IPS-18a (cell line): ENCODE data around the gene PIBF1.

ENCODE experiments used
- H3K27ac ChIP-seq: one replicate; pipeline ENCODE4 v1.5.1; 2013; ENCODE audit warnings: low read length
- H3K27me3 ChIP-seq: one replicate; pipeline ENCODE4 v1.6.1; 2013; ENCODE audit warnings: mild to moderate bottlenecking, low read length; ENCODE audit not compliant: control insufficient read depth, insufficient read depth
- H3K36me3 ChIP-seq: one replicate; pipeline ENCODE4 v1.6.1; 2013; ENCODE audit warnings: low read depth, low read length; ENCODE audit not compliant: control insufficient read depth
- H3K4me1 ChIP-seq: one replicate; pipeline ENCODE4 v1.6.1; 2013; ENCODE audit warnings: low read depth, low read length; ENCODE audit not compliant: control insufficient read depth
- H3K4me3 ChIP-seq: one replicate; pipeline ENCODE4 v1.5.1; 2013; ENCODE audit warnings: low read length
- H3K9ac ChIP-seq: one replicate; pipeline ENCODE4 v1.6.1; 2013; ENCODE audit warnings: mild to moderate bottlenecking, low read length, moderate library complexity
- H3K9me3 ChIP-seq: one replicate; pipeline ENCODE4 v1.6.1; 2013; ENCODE audit warnings: low read depth, low read length; ENCODE audit not compliant: control insufficient read depth

Gene PIBF1, protein sequence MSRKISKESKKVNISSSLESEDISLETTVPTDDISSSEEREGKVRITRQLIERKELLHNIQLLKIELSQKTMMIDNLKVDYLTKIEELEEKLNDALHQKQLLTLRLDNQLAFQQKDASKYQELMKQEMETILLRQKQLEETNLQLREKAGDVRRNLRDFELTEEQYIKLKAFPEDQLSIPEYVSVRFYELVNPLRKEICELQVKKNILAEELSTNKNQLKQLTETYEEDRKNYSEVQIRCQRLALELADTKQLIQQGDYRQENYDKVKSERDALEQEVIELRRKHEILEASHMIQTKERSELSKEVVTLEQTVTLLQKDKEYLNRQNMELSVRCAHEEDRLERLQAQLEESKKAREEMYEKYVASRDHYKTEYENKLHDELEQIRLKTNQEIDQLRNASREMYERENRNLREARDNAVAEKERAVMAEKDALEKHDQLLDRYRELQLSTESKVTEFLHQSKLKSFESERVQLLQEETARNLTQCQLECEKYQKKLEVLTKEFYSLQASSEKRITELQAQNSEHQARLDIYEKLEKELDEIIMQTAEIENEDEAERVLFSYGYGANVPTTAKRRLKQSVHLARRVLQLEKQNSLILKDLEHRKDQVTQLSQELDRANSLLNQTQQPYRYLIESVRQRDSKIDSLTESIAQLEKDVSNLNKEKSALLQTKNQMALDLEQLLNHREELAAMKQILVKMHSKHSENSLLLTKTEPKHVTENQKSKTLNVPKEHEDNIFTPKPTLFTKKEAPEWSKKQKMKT

DNA sequence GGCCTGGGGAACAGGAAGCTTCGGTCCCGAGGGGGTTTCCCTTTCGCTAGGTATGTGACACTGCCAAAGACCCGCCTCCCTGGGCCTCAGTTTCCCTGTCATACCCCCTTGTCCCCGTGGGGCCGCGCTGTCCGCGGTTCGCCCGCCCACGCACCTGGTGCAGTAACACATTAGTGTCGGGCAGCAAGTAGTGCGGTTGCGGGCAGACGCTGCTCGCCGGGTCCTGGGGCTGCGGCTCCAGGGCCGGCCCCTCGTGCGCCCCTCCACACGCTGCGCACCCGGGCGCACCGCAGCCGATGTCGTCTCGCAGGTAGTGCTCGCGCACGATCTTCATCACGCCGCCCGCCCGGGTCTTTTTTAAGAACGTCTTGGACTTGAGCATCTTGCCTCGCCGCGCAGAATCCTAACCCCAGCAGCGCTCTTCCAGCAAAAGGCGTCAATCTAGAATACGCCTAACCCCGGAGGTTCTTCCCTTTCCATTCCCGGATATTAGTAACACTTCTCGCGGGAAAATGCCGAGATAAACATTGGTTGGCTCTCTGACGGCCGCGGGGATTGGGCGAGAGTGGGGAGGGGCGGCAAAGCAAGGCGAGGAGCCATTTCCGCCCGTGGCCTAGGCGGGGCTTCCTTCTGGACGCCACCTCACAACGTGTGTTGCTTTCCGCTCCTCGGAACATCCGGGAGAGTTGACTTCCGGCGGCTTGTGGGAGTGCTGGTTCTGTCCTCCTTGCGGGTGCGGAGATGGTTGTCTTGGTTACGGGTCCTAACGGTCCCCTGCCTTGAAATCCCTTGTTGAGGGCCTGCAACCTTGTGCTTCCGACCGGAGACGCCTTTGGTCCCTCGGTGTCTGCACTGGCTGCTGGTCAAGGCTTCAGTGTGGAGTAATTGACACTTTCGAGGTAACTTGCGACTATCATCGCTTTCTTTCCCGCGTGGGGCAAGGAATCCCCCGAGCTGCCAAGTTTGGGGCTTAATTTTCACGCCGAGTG lies at the start of gene PIBF1, which contains the start of gene DIS3:
Gene PIBF1 (plus strand): TSS at position 683 of the 989 bp plus-strand sequence. CDS start 1,337 bp downstream, outside the sequence.
Gene DIS3 (minus strand): TSS at position 450 of the 989 bp plus-strand sequence. CDS start 68 bp downstream, at position 382.
- no peaks in the 10 kb centered on the region for H3K9me3 ChIP-seq

DNA sequence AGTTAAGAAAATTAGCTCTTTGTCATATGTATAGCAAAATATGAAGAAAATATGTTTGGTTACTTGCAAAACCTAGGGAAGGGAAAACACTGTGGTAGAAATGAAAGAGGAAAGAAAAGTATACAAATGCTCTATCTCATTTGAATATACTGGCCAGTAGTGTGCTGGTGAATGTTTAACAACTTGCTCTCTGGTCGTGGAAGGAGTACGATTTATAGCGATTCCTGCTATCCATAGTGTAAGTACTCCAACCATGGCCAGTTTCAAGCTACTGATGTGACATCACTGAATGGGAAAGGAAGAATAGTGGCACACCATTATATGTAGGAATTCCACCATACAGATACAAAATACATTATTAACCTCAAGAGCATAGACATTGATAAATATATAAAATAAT lies 44.9 kb upstream of the PIBF1 start:
- peaks cover 33% of the 10 kb centered on the region for H3K36me3 ChIP-seq
- H3K27me3 ChIP-seq: no peaks in the 10 kb centered on the region
- H3K9me3 ChIP-seq: no peaks in the 10 kb centered on the region
- no peak overlapping the region for H3K9ac ChIP-seq
- no peaks in the 10 kb centered on the region for H3K4me1 ChIP-seq
- no peak overlapping the region for H3K4me3 ChIP-seq
- no peak overlapping the region for H3K27ac ChIP-seq

More for the DNA sequence above, at the start of gene PIBF1, which contains the start of gene DIS3:
- H3K4me1 ChIP-seq: no peaks in the 10 kb centered on the region
- peak within 1 kb of the TSS; percentile 84 for H3K9ac ChIP-seq
- H3K27me3 ChIP-seq: no peaks in the 10 kb centered on the region
- peak within 1 kb of the TSS; percentile 90 for H3K4me3 ChIP-seq
- peak within 1 kb of the TSS; percentile 55 for H3K27ac ChIP-seq
- H3K36me3 ChIP-seq: peaks cover 23% of the 10 kb centered on the region

- no peaks in the 10 kb centered on the region for H3K27me3 ChIP-seq
- no peaks in the 10 kb centered on the region for H3K9me3 ChIP-seq
- H3K4me1 ChIP-seq: no peaks in the 10 kb centered on the region
- no peak overlapping the region for H3K4me3 ChIP-seq
- H3K36me3 ChIP-seq: peaks cover 36% of the 10 kb centered on the region
- H3K9ac ChIP-seq: no peak overlapping the region
- no peak overlapping the region for H3K27ac ChIP-seq
Measured at GRCh38 chr13:72740015-72740414, 41.9 kb upstream of the PIBF1 start.

DNA sequence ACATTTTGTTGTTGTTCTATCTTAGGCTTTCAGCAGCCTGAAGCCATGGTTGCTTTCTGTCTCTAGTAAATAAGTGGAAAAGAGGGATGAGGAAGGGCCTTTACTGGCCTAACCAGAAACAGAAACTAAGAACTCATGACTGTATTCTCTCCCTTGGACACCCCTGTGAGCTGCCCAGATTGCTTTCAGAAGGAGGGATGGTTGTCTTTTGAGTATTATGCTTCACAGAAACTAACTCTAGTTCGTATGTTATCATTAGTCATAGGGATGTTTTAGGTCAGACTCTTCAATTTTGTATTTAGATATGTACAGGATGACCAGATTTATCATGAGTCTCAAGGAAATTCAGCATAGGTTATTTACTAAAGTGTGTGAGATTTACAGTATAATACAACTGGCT lies 36.7 kb upstream of the PIBF1 start:
- Histone ChIP-seq H3K9me3 (no peaks in the 10 kb centered on the region), H3K36me3 (peaks cover 54% of the 10 kb centered on the region), H3K9ac (no peak overlapping the region), H3K4me1 (no peaks in the 10 kb centered on the region), H3K27ac (no peak overlapping the region), H3K4me3 (no peak overlapping the region), H3K27me3 (no peaks in the 10 kb centered on the region)

- H3K4me3 ChIP-seq: no peak overlapping the region
- no peak overlapping the region for H3K27ac ChIP-seq
- no peaks in the 10 kb centered on the region for H3K9me3 ChIP-seq
- H3K27me3 ChIP-seq: no peaks in the 10 kb centered on the region
- no peaks in the 10 kb centered on the region for H3K4me1 ChIP-seq
- no peak overlapping the region for H3K9ac ChIP-seq
- peaks cover 74% of the 10 kb centered on the region for H3K36me3 ChIP-seq
Measured at GRCh38 chr13:72751220-72751619, 30.7 kb upstream of the PIBF1 start.

GRCh38 chr13:72754111-72754510 lies 27.8 kb upstream of the PIBF1 start:
- Histone ChIP-seq H3K9ac (no peak overlapping the region), H3K27me3 (no peaks in the 10 kb centered on the region), H3K4me3 (no peak overlapping the region), H3K9me3 (no peaks in the 10 kb centered on the region), H3K4me1 (no peaks in the 10 kb centered on the region), H3K27ac (no peak overlapping the region), H3K36me3 (peaks cover 71% of the 10 kb centered on the region)

DNA sequence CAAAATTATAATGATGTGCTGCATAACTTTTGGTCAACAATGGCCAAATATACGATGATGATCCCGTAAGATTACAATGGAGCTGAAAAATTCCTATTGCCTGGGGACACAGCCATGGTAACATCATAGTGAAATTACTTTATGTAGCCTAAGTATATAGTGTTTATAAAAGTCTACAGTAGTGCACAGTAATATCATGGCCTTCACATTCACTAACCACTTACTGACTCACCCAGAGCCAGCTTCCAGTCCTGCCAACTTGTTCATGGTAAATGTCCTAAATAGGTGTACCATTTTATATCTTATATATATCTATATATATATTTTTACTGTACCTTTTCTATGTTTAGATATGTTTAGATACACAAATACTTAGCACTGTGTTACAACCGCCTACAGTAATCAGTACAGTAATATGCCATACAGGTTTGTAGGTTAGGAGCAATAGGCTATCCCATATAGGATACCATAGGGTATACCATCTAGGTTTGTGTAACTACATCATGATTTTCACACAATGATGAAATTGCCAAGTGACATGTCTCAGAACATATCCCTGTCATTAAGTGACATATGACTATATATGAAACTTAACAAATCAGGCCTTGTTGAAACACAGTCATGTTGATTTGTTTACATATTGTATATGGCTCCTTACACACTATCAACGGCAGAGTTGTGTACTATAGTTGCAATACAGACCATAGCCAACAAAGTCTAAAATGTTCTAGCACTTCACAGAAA lies 24.0 kb upstream of the PIBF1 start:
- Histone ChIP-seq H3K4me1 (no peaks in the 10 kb centered on the region), H3K4me3 (no peak overlapping the region), H3K27me3 (no peaks in the 10 kb centered on the region), H3K27ac (no peak overlapping the region), H3K9me3 (no peaks in the 10 kb centered on the region), H3K9ac (no peak overlapping the region), H3K36me3 (peaks cover 83% of the 10 kb centered on the region)

GRCh38 chr13:72760189-72760588 lies 21.7 kb upstream of the PIBF1 start:
- Histone ChIP-seq H3K4me3 (no peak overlapping the region), H3K27ac (no peak overlapping the region), H3K36me3 (peaks cover 90% of the 10 kb centered on the region), H3K4me1 (no peaks in the 10 kb centered on the region), H3K9me3 (no peaks in the 10 kb centered on the region), H3K27me3 (no peaks in the 10 kb centered on the region), H3K9ac (no peak overlapping the region)

GRCh38 chr13:72763411-72763810 lies 18.5 kb upstream of the PIBF1 start:
- Histone ChIP-seq H3K27ac (no peak overlapping the region), H3K9ac (no peak overlapping the region), H3K36me3 (peaks cover 97% of the 10 kb centered on the region), H3K4me1 (no peaks in the 10 kb centered on the region), H3K9me3 (no peaks in the 10 kb centered on the region), H3K4me3 (no peak overlapping the region), H3K27me3 (no peaks in the 10 kb centered on the region)

GRCh38 chr13:72774019-72774418 lies 7.9 kb upstream of the PIBF1 start:
- peaks cover 93% of the 10 kb centered on the region for H3K36me3 ChIP-seq
- no peaks in the 10 kb centered on the region for H3K27me3 ChIP-seq
- H3K9ac ChIP-seq: no peak overlapping the region
- H3K9me3 ChIP-seq: no peaks in the 10 kb centered on the region
- no peak overlapping the region for H3K27ac ChIP-seq
- no peaks in the 10 kb centered on the region for H3K4me1 ChIP-seq
- H3K4me3 ChIP-seq: no peak overlapping the region
